ENCODE measurements around the gene KCNMA1. TPM values are rescaled to one million over a fixed set of nuclear protein-coding genes. Genes with fewer than 3 reads are reported as not detected.

KCNMA1 gene
- polyA plus RNA-seq, 1 donor from 2014 or later: 60.8 TPM

GRCh38 chr10:76901701-76902100, 735.9 kb downstream of the KCNMA1 start:
- TF ChIP-seq SMC3 (conservative IDR thresholded peaks at IDR 0.05; ENCODE audit: poor library complexity) (no peak), POLR2AphosphoS5 (IDR thresholded peaks at IDR 0.05) (no peak)
- H3K4me3 ChIP-seq (ENCODE audit: low read length): no peak overlapping the region
- no peaks in the 10 kb centered on the region for H4K20me1 ChIP-seq (ENCODE audit: insufficient read depth)

GRCh38 chr10:76899490-76899889, 738.1 kb downstream of the KCNMA1 start:
- Histone ChIP-seq H3K36me3 (ENCODE audit: insufficient read depth, low read length) (no peaks in the 10 kb centered on the region), H3K9me2 (ENCODE audit: insufficient read depth, low read length) (no peaks in the 10 kb centered on the region), H3K27ac (ENCODE audit: low read length) (no peak overlapping the region), H3K9me3 (ENCODE audit: low read length) (no peaks in the 10 kb centered on the region), H3K4me3 (ENCODE audit: low read length) (no peak overlapping the region), H3F3A (ENCODE audit: insufficient read depth, low read length, poor library complexity, severe bottlenecking) (no peaks in the 10 kb centered on the region), H3K9ac (ENCODE audit: low read length) (no peak overlapping the region), H2AFZ (ENCODE audit: low read depth, low read length) (no peak overlapping the region), H4K20me1 (ENCODE audit: insufficient read depth) (no peaks in the 10 kb centered on the region), H3K79me2 (replicated peaks; ENCODE audit: insufficient read depth, low read length) (no peaks in the 10 kb centered on the region), H3K27me3 (ENCODE audit: insufficient read depth, low read depth, low read length) (no peaks in the 10 kb centered on the region), H3K4me2 (ENCODE audit: low read length) (no peak overlapping the region)
- TF ChIP-seq EP300 (conservative IDR thresholded peaks at IDR 0.05; ENCODE audit: poor library complexity, severe bottlenecking): no peak
- TF ChIP-seq EZH2 (IDR thresholded peaks at IDR 0.05; ENCODE audit: borderline replicate concordance, insufficient read depth, low read length, poor library complexity, severe bottlenecking): no peak
- TF ChIP-seq RAD21 (conservative IDR thresholded peaks at IDR 0.05): no peak
- no peak for TF ChIP-seq MXI1 (conservative IDR thresholded peaks at IDR 0.05; ENCODE audit: poor library complexity, severe bottlenecking)
- no peak for TF ChIP-seq TAF1 (IDR thresholded peaks at IDR 0.05; ENCODE audit: low read depth)
- TF ChIP-seq SMC3 (conservative IDR thresholded peaks at IDR 0.05; ENCODE audit: poor library complexity): no peak
- no peak for TF ChIP-seq CTCF (IDR thresholded peaks at IDR 0.05; ENCODE audit: poor library complexity, severe bottlenecking)
- no peak for TF ChIP-seq POLR2AphosphoS5 (IDR thresholded peaks at IDR 0.05)
- TF ChIP-seq REST (IDR thresholded peaks at IDR 0.05; ENCODE audit: borderline replicate concordance): no peak

More at GRCh38 chr10:76901701-76902100, 735.9 kb downstream of the KCNMA1 start:
- no peaks in the 10 kb centered on the region for H3K9me3 ChIP-seq (ENCODE audit: low read length)
- H2AFZ ChIP-seq (ENCODE audit: low read depth, low read length): no peak overlapping the region
- H3K4me2 ChIP-seq (ENCODE audit: low read length): no peak overlapping the region
- H3K27ac ChIP-seq (ENCODE audit: low read length): no peak overlapping the region
- no peaks in the 10 kb centered on the region for H3K27me3 ChIP-seq (ENCODE audit: insufficient read depth, low read depth, low read length)
- no peak overlapping the region for H3K9ac ChIP-seq (ENCODE audit: low read length)
- H3K79me2 ChIP-seq (replicated peaks; ENCODE audit: insufficient read depth, low read length): no peaks in the 10 kb centered on the region
- H3K36me3 ChIP-seq (ENCODE audit: insufficient read depth, low read length): no peaks in the 10 kb centered on the region
- no peaks in the 10 kb centered on the region for H3K9me2 ChIP-seq (ENCODE audit: insufficient read depth, low read length)
- H3F3A ChIP-seq (ENCODE audit: insufficient read depth, low read length, poor library complexity, severe bottlenecking): no peaks in the 10 kb centered on the region

All from neural cell (in vitro differentiated cells).